Hepatocyte (in vitro differentiated cells): ENCODE data around the gene RAN.

Source experiments
- CTCF ChIP-seq: fragments of 200-600 bp; sonication (generic); IDR thresholded peaks from 2 replicates; pipeline ENCODE4 v1.5.1; 2016; ENCODE audit warnings: antibody characterized with exemption, mild to moderate bottlenecking; ENCODE audit not compliant: poor library complexity
- EZH2 ChIP-seq: fragments of 200-600 bp; sonication (generic); IDR thresholded peaks from 2 replicates; pipeline ENCODE4 v1.6.1; 2016; ENCODE audit warnings: antibody characterized with exemption, mild to moderate bottlenecking, borderline replicate concordance

- TF ChIP-seq CTCF (no peak), EZH2 (no peak)
These were observed 4.4 kb downstream of the RAN start for GRCh38 chr12:130876297-130876696.
